ENCODE data around the gene TRAF7. TPM values are rescaled to one million over a fixed set of nuclear protein-coding genes. Genes with fewer than 3 reads are reported as not detected.
"Not testable (repeated sequence)": the region's sequence is repeated elsewhere in the genome, so short reads cannot be mapped to it uniquely, and the experiment has no call there.

Gene TRAF7
- total and polyA plus RNA-seq, 2 donors (not counting 1 experiment from before 2014, with no cell fraction given): 46.1 to 50.9 TPM

DNA sequence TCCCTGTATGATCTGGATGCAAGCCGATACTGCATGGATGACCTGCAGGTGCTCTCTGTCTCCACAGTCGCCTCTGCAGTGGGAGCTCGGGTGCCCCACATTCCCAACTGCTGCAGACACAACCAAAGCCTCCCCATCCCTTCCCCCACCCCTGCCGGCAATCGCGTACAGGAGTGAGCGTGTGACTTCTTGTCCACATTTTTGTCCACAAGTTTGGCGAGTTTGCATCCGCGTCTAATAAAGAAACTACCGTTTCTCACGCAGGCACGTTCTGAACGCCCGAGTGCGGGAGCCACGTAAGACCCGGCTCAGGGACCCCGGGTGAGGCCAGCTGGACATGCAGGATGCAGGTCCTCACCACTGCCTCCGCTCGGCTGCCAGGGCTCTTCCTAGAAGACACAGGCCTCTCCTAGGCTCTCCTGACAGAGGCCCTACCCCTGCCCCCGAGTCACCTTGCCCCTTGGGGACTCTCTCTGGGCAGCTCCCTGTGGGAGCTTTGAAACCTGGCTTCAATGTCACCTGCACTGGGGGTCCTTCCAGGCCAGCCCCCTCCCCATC is 25.6 kb upstream of the TRAF7 start:
- H3K4me1 ChIP-seq (ENCODE audit: control insufficient read depth in 2 of 2, insufficient read depth in 2 of 2, low read length in 2 of 2): peaks cover 5 to 17% of the 10 kb centered on the region in 2 donors
- H2AFZ ChIP-seq (ENCODE audit: insufficient read depth, low read depth, low read length, poor library complexity, severe bottlenecking); H3K4me3 ChIP-seq (ENCODE audit: control extremely low read depth in 1 of 5, extremely low read depth in 1 of 5, insufficient read depth in 1 of 5, low read depth in 2 of 5, low read length in 4 of 5); H4K20me1 ChIP-seq (ENCODE audit: control insufficient read depth, insufficient read depth, low read length, poor library complexity, severe bottlenecking); H3K79me2 ChIP-seq (ENCODE audit: control insufficient read depth, insufficient read depth, low read length); intact Hi-C loops (cut with micrococcal nuclease); H3K27ac Mint-ChIP-seq; H3K9ac ChIP-seq (ENCODE audit: low read length); CTCF ChIA-PET; H3K27ac ChIP-seq (ENCODE audit: low read length in 2 of 2); H3K36me3 ChIP-seq (replicated peaks in 1 of 2; ENCODE audit: control extremely low read depth in 1 of 2, control insufficient read depth in 1 of 2, extremely low read depth in 1 of 2, insufficient read depth in 2 of 2, low read length in 1 of 2); H3K4me3 Mint-ChIP-seq; H3K27me3 Mint-ChIP-seq; ATAC-seq (ENCODE audit: low read depth); H3K27me3 ChIP-seq (replicated peaks in 1 of 4; ENCODE audit: control extremely low read depth in 1 of 4, control insufficient read depth in 3 of 4, insufficient read depth in 4 of 4, low read length in 3 of 4); POLR2A ChIA-PET; DNase-seq; H3K9me3 Mint-ChIP-seq (ENCODE audit: insufficient read depth); H3K9me3 ChIP-seq (ENCODE audit: control extremely low read depth in 1 of 3, control insufficient read depth in 2 of 3, insufficient read depth in 1 of 3, low read length in 2 of 3); H3K4me2 ChIP-seq (replicated peaks; ENCODE audit: low read depth, low read length, poor library complexity, severe bottlenecking): not testable (repeated sequence)
- peaks cover 18% of the 10 kb centered on the region for H3K4me1 Mint-ChIP-seq
- 96% methylated on average over 16 of the region's 22 CpGs for WGBS (ENCODE audit: insufficient coverage)

DNA sequence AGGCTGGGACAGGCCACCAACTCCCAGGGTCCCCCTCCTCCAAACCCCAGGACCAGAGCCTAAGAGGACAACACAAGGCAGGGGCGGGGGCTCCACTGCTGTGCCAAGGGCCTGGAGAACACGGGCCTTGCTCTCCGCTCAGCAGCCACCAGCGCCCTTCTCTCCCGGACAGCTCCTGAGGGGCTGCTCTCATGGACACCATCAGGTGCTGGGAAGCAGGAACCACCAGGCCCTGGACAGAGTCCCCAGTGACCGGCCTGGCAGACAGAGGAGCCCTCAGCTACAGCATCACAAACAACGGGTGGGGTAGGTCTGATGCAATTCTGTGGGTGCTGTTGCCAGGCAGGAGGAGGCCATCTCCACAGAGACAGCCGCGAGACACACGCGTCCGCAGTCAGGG is 21.8 kb upstream of the TRAF7 start:
- H2AFZ ChIP-seq (ENCODE audit: insufficient read depth, low read depth, low read length, poor library complexity, severe bottlenecking); H3K4me3 ChIP-seq (ENCODE audit: control extremely low read depth in 1 of 5, extremely low read depth in 1 of 5, insufficient read depth in 1 of 5, low read depth in 2 of 5, low read length in 4 of 5); H3K27me3 Mint-ChIP-seq; H3K79me2 ChIP-seq (ENCODE audit: control insufficient read depth, insufficient read depth, low read length); CTCF ChIA-PET; H3K27me3 ChIP-seq (replicated peaks in 1 of 4; ENCODE audit: control extremely low read depth in 1 of 4, control insufficient read depth in 3 of 4, insufficient read depth in 4 of 4, low read length in 3 of 4); H3K27ac Mint-ChIP-seq; H3K9me3 ChIP-seq (ENCODE audit: control extremely low read depth in 1 of 3, control insufficient read depth in 2 of 3, insufficient read depth in 1 of 3, low read length in 2 of 3); H3K4me1 Mint-ChIP-seq; H3K36me3 ChIP-seq (replicated peaks in 1 of 2; ENCODE audit: control extremely low read depth in 1 of 2, control insufficient read depth in 1 of 2, extremely low read depth in 1 of 2, insufficient read depth in 2 of 2, low read length in 1 of 2); H3K9me3 Mint-ChIP-seq (ENCODE audit: insufficient read depth); H3K4me2 ChIP-seq (replicated peaks; ENCODE audit: low read depth, low read length, poor library complexity, severe bottlenecking); H3K27ac ChIP-seq (ENCODE audit: low read length in 2 of 2); intact Hi-C loops (cut with micrococcal nuclease); H3K9ac ChIP-seq (ENCODE audit: low read length); H3K4me3 Mint-ChIP-seq; DNase-seq; H4K20me1 ChIP-seq (ENCODE audit: control insufficient read depth, insufficient read depth, low read length, poor library complexity, severe bottlenecking); ATAC-seq (ENCODE audit: low read depth); POLR2A ChIA-PET: not testable (repeated sequence)
- WGBS (ENCODE audit: insufficient coverage): 93% methylated on average over 4 of the region's 12 CpGs
- H3K4me1 ChIP-seq (ENCODE audit: control insufficient read depth in 2 of 2, insufficient read depth in 2 of 2, low read length in 2 of 2): peaks cover 5 to 13% of the 10 kb centered on the region in 2 donors

DNA sequence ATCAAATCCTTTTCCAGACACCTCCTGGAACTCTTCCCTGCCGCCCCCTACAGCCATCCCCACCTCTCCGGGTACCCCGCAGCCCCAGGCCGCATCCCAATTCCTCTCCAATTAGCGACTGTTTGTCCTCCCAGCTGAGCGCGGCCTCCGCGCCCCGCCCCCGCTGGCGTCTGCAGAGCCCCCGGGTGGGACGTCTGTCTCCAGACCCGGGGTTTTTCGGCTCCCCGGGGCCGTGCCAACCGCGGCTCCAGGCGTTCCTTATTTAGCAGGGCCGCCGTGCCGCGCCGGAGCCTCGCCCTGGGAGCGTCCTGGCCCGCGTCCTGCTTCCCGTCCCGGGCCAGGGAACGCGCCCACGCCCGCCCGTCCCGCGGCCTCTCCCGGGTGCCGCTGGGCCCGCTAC is 20.5 kb upstream of the TRAF7 start:
- H3K27ac Mint-ChIP-seq; H3K27me3 Mint-ChIP-seq; H2AFZ ChIP-seq (ENCODE audit: insufficient read depth, low read depth, low read length, poor library complexity, severe bottlenecking); CTCF ChIA-PET; H4K20me1 ChIP-seq (ENCODE audit: control insufficient read depth, insufficient read depth, low read length, poor library complexity, severe bottlenecking); H3K27ac ChIP-seq (ENCODE audit: low read length in 2 of 2); H3K4me1 Mint-ChIP-seq; H3K4me2 ChIP-seq (replicated peaks; ENCODE audit: low read depth, low read length, poor library complexity, severe bottlenecking); POLR2A ChIA-PET; H3K9me3 ChIP-seq (ENCODE audit: control extremely low read depth in 1 of 3, control insufficient read depth in 2 of 3, insufficient read depth in 1 of 3, low read length in 2 of 3); H3K79me2 ChIP-seq (ENCODE audit: control insufficient read depth, insufficient read depth, low read length); H3K27me3 ChIP-seq (replicated peaks in 1 of 4; ENCODE audit: control extremely low read depth in 1 of 4, control insufficient read depth in 3 of 4, insufficient read depth in 4 of 4, low read length in 3 of 4); ATAC-seq (ENCODE audit: low read depth); H3K4me1 ChIP-seq (ENCODE audit: control insufficient read depth in 2 of 2, insufficient read depth in 2 of 2, low read length in 2 of 2); H3K36me3 ChIP-seq (replicated peaks in 1 of 2; ENCODE audit: control extremely low read depth in 1 of 2, control insufficient read depth in 1 of 2, extremely low read depth in 1 of 2, insufficient read depth in 2 of 2, low read length in 1 of 2); intact Hi-C loops (cut with micrococcal nuclease); H3K9me3 Mint-ChIP-seq (ENCODE audit: insufficient read depth): not testable (repeated sequence)
- H3K9ac ChIP-seq (ENCODE audit: low read length): peak overlapping the region; percentile 45
- peak overlapping the region in 3 of 5 experiments; percentile 19 to 48 (median 38) for H3K4me3 ChIP-seq (ENCODE audit: control extremely low read depth in 1 of 5, extremely low read depth in 1 of 5, insufficient read depth in 1 of 5, low read depth in 2 of 5, low read length in 4 of 5)
- peak overlapping the region; percentile 77 for H3K4me3 Mint-ChIP-seq
- 0% methylated on average over 16 of the region's 42 CpGs for WGBS (ENCODE audit: insufficient coverage)
- peak; percentile 37 for DNase-seq

DNA sequence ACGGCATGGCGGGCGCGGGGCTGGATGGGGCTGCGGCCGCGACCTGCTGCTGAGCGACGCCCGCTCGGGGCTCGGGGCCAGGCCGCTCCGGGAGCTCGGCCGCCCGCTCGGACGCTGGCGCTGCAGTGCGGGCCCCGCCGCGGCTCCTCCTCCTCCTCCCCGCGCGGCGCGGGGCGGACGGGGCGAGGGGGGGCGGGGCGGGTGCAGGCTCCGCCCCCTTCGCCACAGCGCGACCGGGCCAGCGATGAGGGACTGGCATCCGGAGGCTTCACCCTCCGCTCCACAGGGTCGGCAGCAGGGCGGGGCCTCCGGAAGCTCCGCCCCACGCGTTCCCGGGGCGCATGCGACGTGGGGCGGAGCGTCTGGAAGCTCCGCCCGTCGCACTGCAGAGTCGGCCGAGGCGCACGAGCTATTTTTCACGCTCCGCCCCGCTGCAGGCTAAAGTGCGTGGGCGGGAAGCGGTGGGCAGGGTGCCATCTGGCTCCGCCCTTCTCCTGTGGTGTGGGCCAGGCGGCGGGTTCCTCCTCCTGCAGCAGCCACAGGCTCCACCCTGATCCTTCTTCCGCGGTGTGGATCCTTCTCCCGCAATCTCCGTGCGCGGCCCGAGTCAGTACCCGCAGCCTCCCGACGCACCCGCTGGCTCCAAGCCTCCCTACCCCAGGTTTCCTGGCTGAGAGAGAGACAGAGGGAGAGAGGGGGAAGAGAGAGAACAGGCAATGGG is 19.7 kb upstream of the TRAF7 start, which contains the start of gene PKD1:
Gene PKD1, minus strand, starts transcription at position 129 of the 721 bp plus-strand sequence. CDS start 209 bp downstream, outside the sequence.
- H3K36me3 ChIP-seq (replicated peaks in 1 of 2; ENCODE audit: control extremely low read depth in 1 of 2, control insufficient read depth in 1 of 2, extremely low read depth in 1 of 2, insufficient read depth in 2 of 2, low read length in 1 of 2); H3K27me3 Mint-ChIP-seq; H3K27me3 ChIP-seq (replicated peaks in 1 of 4; ENCODE audit: control extremely low read depth in 1 of 4, control insufficient read depth in 3 of 4, insufficient read depth in 4 of 4, low read length in 3 of 4); H3K9me3 ChIP-seq (ENCODE audit: control extremely low read depth in 1 of 3, control insufficient read depth in 2 of 3, insufficient read depth in 1 of 3, low read length in 2 of 3); H3K9me3 Mint-ChIP-seq (ENCODE audit: insufficient read depth); H3K79me2 ChIP-seq (ENCODE audit: control insufficient read depth, insufficient read depth, low read length); H4K20me1 ChIP-seq (ENCODE audit: control insufficient read depth, insufficient read depth, low read length, poor library complexity, severe bottlenecking): not testable (repeated sequence)
- peak within 1 kb of the TSS; percentile 45 to 61 for H3K27ac ChIP-seq (ENCODE audit: low read length in 2 of 2)
- peaks cover 4 to 10% of the 10 kb centered on the region in 2 donors for H3K4me1 ChIP-seq (ENCODE audit: control insufficient read depth in 2 of 2, insufficient read depth in 2 of 2, low read length in 2 of 2)
- under 1% methylated on average over 39 of the region's 81 CpGs for WGBS (ENCODE audit: insufficient coverage)
- peak within 1 kb of the TSS; percentile 60 for H2AFZ ChIP-seq (ENCODE audit: insufficient read depth, low read depth, low read length, poor library complexity, severe bottlenecking)
- CTCF ChIA-PET: interaction anchor here (0.8 to 2.0 kb wide), 2 partner anchors 19 to 114 kb away, joined by 4 to 11 read pairs; partner anchors contain the start of gene TRAF7
- ATAC-seq (ENCODE audit: low read depth) (peak; percentile 77), DNase-seq (peak; percentile 95)
- peak within 1 kb of the TSS; percentile 58 for H3K9ac ChIP-seq (ENCODE audit: low read length)
- intact Hi-C loops (cut with micrococcal nuclease): loop anchor here (1.0 kb wide), 1 partner anchor 19 kb away; the partner anchor contains the start of gene TRAF7
- H3K4me3 ChIP-seq (ENCODE audit: control extremely low read depth in 1 of 5, extremely low read depth in 1 of 5, insufficient read depth in 1 of 5, low read depth in 2 of 5, low read length in 4 of 5): peak within 1 kb of the TSS in 4 of 5 experiments; percentile 37 to 56 (median 50)
- H3K4me2 ChIP-seq (replicated peaks; ENCODE audit: low read depth, low read length, poor library complexity, severe bottlenecking): peak within 1 kb of the TSS; percentile 68
- Mint-ChIP-seq H3K4me1 (peaks cover 10% of the 10 kb centered on the region), H3K4me3 (peak within 1 kb of the TSS; percentile 97), H3K27ac (peak within 1 kb of the TSS; percentile 99)
- POLR2A ChIA-PET: interaction anchor here (0.6 to 1.3 kb wide), 3 partner anchors 16 to 1783 kb away, joined by 3 read pairs; partner anchors contain the start of gene RPS2
